ENCODE results near the gene SF1.

Gene SF1

DNA sequence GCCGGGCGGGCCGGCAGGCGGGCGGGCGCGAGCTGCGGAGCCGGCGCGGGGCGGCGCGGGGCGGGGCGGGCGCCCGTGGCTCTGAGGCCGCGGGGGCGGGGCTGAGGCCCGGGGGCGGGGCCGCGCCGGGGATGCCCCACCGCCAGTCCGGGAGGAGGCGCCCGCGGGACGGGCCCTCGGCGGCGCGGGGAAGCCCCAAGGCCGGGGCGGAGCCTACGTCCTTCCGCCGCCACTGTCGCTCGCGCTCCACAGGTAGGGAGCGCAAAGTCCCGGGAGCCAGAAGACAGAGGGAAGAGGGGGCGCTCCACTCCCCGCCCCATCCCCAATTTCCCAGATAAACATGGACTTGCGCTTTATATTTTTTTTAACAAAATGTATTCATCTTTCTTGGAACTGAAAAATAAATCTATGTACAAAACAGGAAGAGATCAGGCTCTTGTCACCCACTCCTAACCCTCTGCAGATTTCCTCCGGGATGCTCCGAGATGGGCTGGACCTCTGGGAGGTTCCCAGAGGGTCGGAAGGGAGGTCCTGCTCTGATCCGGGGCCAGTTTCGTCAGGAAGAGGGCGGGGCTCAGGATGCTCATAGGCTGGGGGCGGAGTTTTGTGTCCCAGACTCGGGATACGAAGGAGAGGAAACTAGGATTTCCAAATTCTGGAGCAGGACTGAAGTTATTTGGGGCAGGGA lies 25.0 kb upstream of the SF1 start, which contains the start of gene MAP4K2:
Gene MAP4K2 (minus strand): TSS at position 57 of the 688 bp plus-strand sequence. CDS start 65 bp downstream, outside the sequence.
- H3K18ac ChIP-seq (ENCODE audit: low read length): peak within 1 kb of the TSS; percentile 60
- H3K4me3 ChIP-seq (ENCODE audit: low read depth, low read length): peak within 1 kb of the TSS; percentile 80
- H3K4ac ChIP-seq (ENCODE audit: low read depth, low read length): no peak within 1 kb of the TSS
- no peak within 1 kb of the TSS for H2BK120ac ChIP-seq (ENCODE audit: insufficient read depth, low read length, poor library complexity)
- no peaks in the 10 kb centered on the region for H3K79me2 ChIP-seq (ENCODE audit: control insufficient read depth, insufficient read depth, low read length, poor library complexity)
- peaks cover 52 to 53% of the 10 kb centered on the region in 2 experiments for H3K36me3 ChIP-seq (ENCODE audit: control insufficient read depth in 1 of 2, insufficient read depth in 2 of 2, low read length in 2 of 2)
- peaks cover 11% of the 10 kb centered on the region for H3K79me1 ChIP-seq (ENCODE audit: low read length)
- H2BK5ac ChIP-seq (ENCODE audit: low read depth, low read length, poor library complexity): peak within 1 kb of the TSS; percentile 56
- H4K8ac ChIP-seq (ENCODE audit: low read depth, low read length): peak within 1 kb of the TSS; percentile 83
- peak within 1 kb of the TSS; percentile 8 for H3K9ac ChIP-seq (ENCODE audit: low read length)
- peak within 1 kb of the TSS; percentile 77 for H3K4me2 ChIP-seq (ENCODE audit: low read length)
- peak; percentile 84 to 91 for DNase-seq
- H2AK5ac ChIP-seq (ENCODE audit: low read length): peak within 1 kb of the TSS; percentile 75
- no peaks in the 10 kb centered on the region for H3K27me3 ChIP-seq (ENCODE audit: insufficient read depth, low read length)
- H4K12ac ChIP-seq (ENCODE audit: low read depth, low read length): peak within 1 kb of the TSS; percentile 75
- H3K27ac ChIP-seq (ENCODE audit: low read depth, low read length): peak within 1 kb of the TSS; percentile 52
- WGBS (ENCODE audit: extremely low coverage, insufficient coverage, insufficient read length): no CpG with 5 or more reads among the region's 58 CpGs
- peak within 1 kb of the TSS; percentile 37 for H2BK12ac ChIP-seq (ENCODE audit: low read length)
- no peak within 1 kb of the TSS for H3K23ac ChIP-seq (ENCODE audit: low read length)
- peak within 1 kb of the TSS; percentile 61 for H2AFZ ChIP-seq (ENCODE audit: insufficient read depth, low read length, poor library complexity)
- peak within 1 kb of the TSS; percentile 59 for H4K91ac ChIP-seq (ENCODE audit: low read depth, low read length)
- H3K14ac ChIP-seq (ENCODE audit: low read length): peak within 1 kb of the TSS; percentile 38
- no peaks in the 10 kb centered on the region for H3K9me3 ChIP-seq (ENCODE audit: insufficient read depth, low read depth, low read length)
- H3K4me1 ChIP-seq (ENCODE audit: control insufficient read depth in 1 of 2, insufficient read depth in 2 of 2, low read length in 2 of 2): peaks cover 8 to 15% of the 10 kb centered on the region in 2 experiments

DNA sequence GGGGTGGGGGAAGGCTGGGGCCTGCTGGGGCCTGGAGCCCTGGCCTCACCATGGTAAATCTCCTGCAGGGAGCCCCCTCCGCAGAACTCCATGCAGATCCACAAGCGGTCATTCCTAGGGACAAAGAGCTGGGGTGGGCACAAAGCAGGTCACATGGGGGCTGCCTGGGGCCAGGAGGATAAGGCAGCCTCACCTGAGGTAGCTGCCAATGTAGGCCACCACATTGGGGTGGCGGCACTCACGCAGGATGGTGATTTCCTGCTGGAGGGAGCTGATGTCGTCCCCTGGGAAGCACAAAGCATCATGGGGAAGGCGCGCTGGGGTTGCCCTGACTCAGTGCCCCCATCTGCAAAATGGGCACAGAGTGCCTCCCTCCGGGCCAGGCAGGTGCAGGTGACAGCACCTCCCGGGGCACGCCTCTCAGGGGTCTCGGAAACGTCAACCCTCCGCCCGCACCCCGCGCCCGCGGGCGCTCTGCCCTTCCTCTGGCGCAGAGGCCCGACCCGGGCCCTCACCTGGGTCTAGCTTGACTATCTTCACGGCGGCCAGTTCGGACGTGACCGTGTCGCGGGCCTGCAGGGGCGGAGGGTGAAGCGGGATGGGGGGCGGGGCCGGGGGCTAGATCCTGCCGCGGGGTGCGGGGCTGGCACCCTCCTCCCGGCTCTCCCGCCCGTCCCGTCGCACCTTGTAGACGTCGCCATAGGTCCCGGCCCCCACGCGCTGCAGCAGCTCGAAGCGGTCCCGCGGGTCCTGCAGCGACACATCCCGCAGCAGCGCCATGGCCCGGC lies 24.2 kb upstream of the SF1 start:
- Histone ChIP-seq H3K4ac (ENCODE audit: low read depth, low read length) (no peak overlapping the region), H3K9ac (ENCODE audit: low read length) (peak overlapping the region; percentile 8), H3K79me1 (ENCODE audit: low read length) (peaks cover 11% of the 10 kb centered on the region), H3K23ac (ENCODE audit: low read length) (no peak overlapping the region), H4K91ac (ENCODE audit: low read depth, low read length) (peak overlapping the region; percentile 36), H2BK5ac (ENCODE audit: low read depth, low read length, poor library complexity) (no peak overlapping the region), H2BK120ac (ENCODE audit: insufficient read depth, low read length, poor library complexity) (no peak overlapping the region), H2AK5ac (ENCODE audit: low read length) (peak overlapping the region; percentile 75), H3K79me2 (ENCODE audit: control insufficient read depth, insufficient read depth, low read length, poor library complexity) (no peaks in the 10 kb centered on the region), H3K18ac (ENCODE audit: low read length) (peak overlapping the region; percentile 60), H2BK12ac (ENCODE audit: low read length) (peak overlapping the region; percentile 37), H4K8ac (ENCODE audit: low read depth, low read length) (peak overlapping the region; percentile 55), H3K27ac (ENCODE audit: low read depth, low read length) (no peak overlapping the region), H3K4me2 (ENCODE audit: low read length) (peak overlapping the region; percentile 76), H3K27me3 (ENCODE audit: insufficient read depth, low read length) (no peaks in the 10 kb centered on the region), H3K4me3 (ENCODE audit: low read depth, low read length) (peak overlapping the region; percentile 80), H3K4me1 (ENCODE audit: control insufficient read depth in 1 of 2, insufficient read depth in 2 of 2, low read length in 2 of 2) (peaks cover 8 to 15% of the 10 kb centered on the region in 2 experiments), H3K36me3 (ENCODE audit: control insufficient read depth in 1 of 2, insufficient read depth in 2 of 2, low read length in 2 of 2) (peaks cover 46 to 48% of the 10 kb centered on the region in 2 experiments), H4K12ac (ENCODE audit: low read depth, low read length) (peak overlapping the region; percentile 75), H3K9me3 (ENCODE audit: insufficient read depth, low read depth, low read length) (no peaks in the 10 kb centered on the region), H3K14ac (ENCODE audit: low read length) (peak overlapping the region; percentile 38), H2AFZ (ENCODE audit: insufficient read depth, low read length, poor library complexity) (peak overlapping the region; percentile 48)
- DNase-seq: peak in 1 of 2 donors; percentile 26
- no CpG with 5 or more reads among the region's 54 CpGs for WGBS (ENCODE audit: extremely low coverage, insufficient coverage, insufficient read length)

DNA sequence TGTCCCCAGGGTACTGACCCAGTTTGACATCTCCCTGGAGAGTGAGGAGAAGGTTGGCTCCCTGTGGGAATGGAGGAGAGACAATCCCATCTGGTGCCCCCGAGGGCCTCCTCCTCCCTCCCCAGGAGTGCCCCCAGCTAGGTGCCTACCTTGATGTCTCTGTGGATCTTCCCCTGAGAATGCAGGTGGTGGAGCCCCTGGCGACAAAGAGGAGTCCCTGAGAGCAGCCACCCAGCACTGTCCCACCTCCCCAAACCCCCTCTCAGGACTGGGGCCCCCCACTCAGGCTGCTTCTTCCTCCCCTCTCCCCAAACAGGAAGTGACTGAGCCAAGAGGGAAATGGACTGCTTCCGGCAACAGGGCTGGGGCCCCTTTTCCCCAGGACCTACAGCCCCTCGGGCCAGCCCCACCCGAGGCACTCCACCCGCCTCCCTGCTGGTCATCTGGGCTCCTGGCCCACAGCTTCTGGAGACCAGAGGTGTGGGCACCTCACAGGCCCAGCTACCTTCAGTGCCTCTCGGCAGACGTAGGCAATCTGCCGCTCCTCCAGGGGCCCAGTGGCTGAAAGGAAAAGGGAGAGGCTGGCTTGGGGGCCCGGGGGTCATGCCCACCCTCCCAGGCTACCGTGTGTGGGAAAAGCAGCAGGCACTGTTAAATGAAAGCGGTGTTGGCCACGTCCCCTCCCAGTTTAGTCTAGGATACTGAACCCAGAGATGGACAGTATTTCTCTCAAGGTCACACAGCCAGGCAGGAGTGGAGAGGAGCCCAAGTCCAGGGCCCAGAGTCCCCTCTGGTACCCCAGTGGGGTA lies 23.4 kb upstream of the SF1 start:
- peaks cover 8 to 15% of the 10 kb centered on the region in 2 experiments for H3K4me1 ChIP-seq (ENCODE audit: control insufficient read depth in 1 of 2, insufficient read depth in 2 of 2, low read length in 2 of 2)
- H4K12ac ChIP-seq (ENCODE audit: low read depth, low read length): no peak overlapping the region
- H4K91ac ChIP-seq (ENCODE audit: low read depth, low read length): no peak overlapping the region
- no peak overlapping the region for H2BK12ac ChIP-seq (ENCODE audit: low read length)
- H2AFZ ChIP-seq (ENCODE audit: insufficient read depth, low read length, poor library complexity): no peak overlapping the region
- H2BK5ac ChIP-seq (ENCODE audit: low read depth, low read length, poor library complexity): no peak overlapping the region
- no peak overlapping the region for H3K14ac ChIP-seq (ENCODE audit: low read length)
- no peak overlapping the region for H3K27ac ChIP-seq (ENCODE audit: low read depth, low read length)
- H3K23ac ChIP-seq (ENCODE audit: low read length): no peak overlapping the region
- H2AK5ac ChIP-seq (ENCODE audit: low read length): no peak overlapping the region
- H4K8ac ChIP-seq (ENCODE audit: low read depth, low read length): no peak overlapping the region
- no CpG with 5 or more reads among the region's 13 CpGs for WGBS (ENCODE audit: extremely low coverage, insufficient coverage, insufficient read length)
- no peak overlapping the region for H3K4me3 ChIP-seq (ENCODE audit: low read depth, low read length)
- no peak overlapping the region for H3K4ac ChIP-seq (ENCODE audit: low read depth, low read length)
- no peak overlapping the region for H3K4me2 ChIP-seq (ENCODE audit: low read length)
- H3K18ac ChIP-seq (ENCODE audit: low read length): no peak overlapping the region
- no peak for DNase-seq
- H3K36me3 ChIP-seq (ENCODE audit: control insufficient read depth in 1 of 2, insufficient read depth in 2 of 2, low read length in 2 of 2): peaks cover 45 to 49% of the 10 kb centered on the region in 2 experiments
- no peak overlapping the region for H2BK120ac ChIP-seq (ENCODE audit: insufficient read depth, low read length, poor library complexity)
- no peaks in the 10 kb centered on the region for H3K9me3 ChIP-seq (ENCODE audit: insufficient read depth, low read depth, low read length)
- H3K9ac ChIP-seq (ENCODE audit: low read length): no peak overlapping the region
- peaks cover 11% of the 10 kb centered on the region for H3K79me1 ChIP-seq (ENCODE audit: low read length)
- H3K79me2 ChIP-seq (ENCODE audit: control insufficient read depth, insufficient read depth, low read length, poor library complexity): no peaks in the 10 kb centered on the region
- H3K27me3 ChIP-seq (ENCODE audit: insufficient read depth, low read length): no peaks in the 10 kb centered on the region

DNA sequence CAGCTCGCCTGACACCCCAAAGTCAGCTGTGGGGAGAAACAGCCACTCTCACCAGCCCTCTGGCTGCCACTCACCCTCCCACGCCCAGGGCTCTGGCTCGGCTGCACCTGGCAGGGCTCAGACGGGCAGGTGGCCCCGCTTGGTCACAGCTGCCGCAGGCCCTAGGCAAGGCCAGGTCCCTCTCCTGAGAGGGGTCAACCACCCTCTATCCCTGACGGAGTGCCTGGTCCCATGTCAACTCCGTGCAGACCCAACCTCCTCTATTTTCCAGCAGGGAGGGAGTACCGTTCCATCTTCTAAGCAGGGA lies 22.8 kb upstream of the SF1 start:
- Histone ChIP-seq H3K79me2 (ENCODE audit: control insufficient read depth, insufficient read depth, low read length, poor library complexity) (no peaks in the 10 kb centered on the region), H3K14ac (ENCODE audit: low read length) (no peak overlapping the region), H3K18ac (ENCODE audit: low read length) (no peak overlapping the region), H2BK5ac (ENCODE audit: low read depth, low read length, poor library complexity) (no peak overlapping the region), H3K4me2 (ENCODE audit: low read length) (no peak overlapping the region), H4K91ac (ENCODE audit: low read depth, low read length) (no peak overlapping the region), H3K36me3 (ENCODE audit: control insufficient read depth in 1 of 2, insufficient read depth in 2 of 2, low read length in 2 of 2) (peaks cover 45 to 49% of the 10 kb centered on the region in 2 experiments), H2AFZ (ENCODE audit: insufficient read depth, low read length, poor library complexity) (no peak overlapping the region), H3K4me3 (ENCODE audit: low read depth, low read length) (no peak overlapping the region), H3K27ac (ENCODE audit: low read depth, low read length) (no peak overlapping the region), H3K27me3 (ENCODE audit: insufficient read depth, low read length) (no peaks in the 10 kb centered on the region), H2AK5ac (ENCODE audit: low read length) (no peak overlapping the region), H3K9me3 (ENCODE audit: insufficient read depth, low read depth, low read length) (no peaks in the 10 kb centered on the region), H3K9ac (ENCODE audit: low read length) (no peak overlapping the region), H3K79me1 (ENCODE audit: low read length) (peaks cover 11% of the 10 kb centered on the region), H3K23ac (ENCODE audit: low read length) (no peak overlapping the region), H2BK120ac (ENCODE audit: insufficient read depth, low read length, poor library complexity) (no peak overlapping the region), H4K8ac (ENCODE audit: low read depth, low read length) (no peak overlapping the region), H4K12ac (ENCODE audit: low read depth, low read length) (no peak overlapping the region), H3K4me1 (ENCODE audit: control insufficient read depth in 1 of 2, insufficient read depth in 2 of 2, low read length in 2 of 2) (peaks cover 8 to 15% of the 10 kb centered on the region in 2 experiments), H3K4ac (ENCODE audit: low read depth, low read length) (no peak overlapping the region), H2BK12ac (ENCODE audit: low read length) (no peak overlapping the region)
- no peak for DNase-seq
- WGBS (ENCODE audit: extremely low coverage, insufficient coverage, insufficient read length): no CpG with 5 or more reads among the region's 9 CpGs

Measured in trophoblast cell (in vitro differentiated cells and primary cell).